Vagina (tissue), 2 donors: ENCODE measurements around the gene XAGE3. TPM values are rescaled to one million over a fixed set of nuclear protein-coding genes. Genes with fewer than 3 reads are reported as not detected.
"Not testable (repeated sequence)": the region's sequence is repeated elsewhere in the genome, so short reads cannot be mapped to it uniquely, and the experiment has no call there.

Source experiments
- DNase-seq, 2 donors: peaks; one replicate each; pipeline ENCODE4 v3.0.0-alpha.2; 2017; ENCODE audit errors: extremely low spot score in 2 of 2
- H3K27ac ChIP-seq: fragments of 200-600 bp; sonication (generic); one replicate; pipeline ENCODE4 v1.5.1; 2019
- H3K27me3 ChIP-seq: fragments of 200-600 bp; sonication (generic); one replicate; pipeline ENCODE4 v1.5.1; 2019
- H3K36me3 ChIP-seq, 2 donors: fragments of 200-600 bp; sonication (generic); one replicate each; pipeline ENCODE4 v1.5.1; 2017 to 2019
- H3K4me1 ChIP-seq: fragments of 200-600 bp; sonication (generic); one replicate; pipeline ENCODE4 v1.5.1; 2019
- H3K4me3 ChIP-seq, 2 donors: fragments of 200-600 bp; sonication (generic); 1 replicate in 1 of 2; 2 replicates in 1 of 2; pipeline ENCODE4 v1.5.1; 2016 to 2019
- H3K9me3 ChIP-seq: fragments of 200-600 bp; sonication (generic); one replicate; pipeline ENCODE4 v1.5.1; 2019
- CTCF ChIP-seq, 3 experiments: fragments of 450-650 bp in 2 of 3; fragments of 200-600 bp in 1 of 3; sonication (generic) in 1 of 3; IDR thresholded peaks; one replicate each; pipeline ENCODE4 v1.5.1; 2017 to 2019; ENCODE audit warnings: antibody characterized with exemption in 3 of 3, mild to moderate bottlenecking in 2 of 3, moderate library complexity in 2 of 3
- POLR2A ChIP-seq, 2 donors: fragments of 450-650 bp; IDR thresholded peaks; one replicate each; pipeline ENCODE4 v1.6.1; 2017; ENCODE audit warnings: antibody characterized with exemption in 2 of 2, mild to moderate bottlenecking in 2 of 2, moderate library complexity in 2 of 2
- POLR2AphosphoS5 ChIP-seq, 2 donors: sonication (generic); formaldehyde crosslinking; IDR thresholded peaks; one replicate each; pipeline ENCODE4 v1.9.0; 2017; ENCODE audit warnings: antibody characterized with exemption in 2 of 2, mild to moderate bottlenecking in 2 of 2, low read depth in 1 of 2; ENCODE audit not compliant: insufficient read depth in 1 of 2
- intact Hi-C: fragments of 100-400 bp; cut with DNase I; formaldehyde crosslinking; loops from one replicate; pipeline ENCODE4 v1.15.1; 2023
- total RNA-seq: library from RNA; depleted of rRNA; stranded (reverse); fragments of >200 nt; gene quantifications from one replicate; pipeline ENCODE4 v1.2.3, GENCODE V29; 2016

XAGE3 gene
- total RNA-seq, 1 donor from 2014 or later = not detected

DNA sequence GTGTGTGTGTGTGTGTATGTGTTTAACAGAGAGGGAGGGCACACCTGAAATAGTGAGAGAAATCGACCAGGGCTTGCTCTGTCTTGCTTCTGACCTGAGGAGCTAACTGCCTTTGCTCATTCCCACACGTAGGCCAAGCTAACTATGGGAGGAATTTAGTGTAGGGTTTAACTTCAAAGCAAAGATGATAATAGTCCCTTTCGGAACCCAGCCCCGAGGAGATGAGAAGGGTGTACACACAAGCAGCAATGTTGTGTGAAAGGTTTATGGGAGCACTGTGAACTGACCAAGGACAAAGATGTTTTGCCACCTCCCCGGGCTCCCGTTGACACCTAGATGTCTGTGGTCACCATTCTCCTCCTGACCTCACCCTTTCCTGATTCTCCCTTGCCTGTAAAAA lies 8.5 kb upstream of the XAGE3 start:
- H3K27me3 ChIP-seq, H3K9me3 ChIP-seq, H3K4me1 ChIP-seq, H3K27ac ChIP-seq, H3K4me3 ChIP-seq, DNase-seq, H3K36me3 ChIP-seq, intact Hi-C loops: not testable (repeated sequence)

DNA sequence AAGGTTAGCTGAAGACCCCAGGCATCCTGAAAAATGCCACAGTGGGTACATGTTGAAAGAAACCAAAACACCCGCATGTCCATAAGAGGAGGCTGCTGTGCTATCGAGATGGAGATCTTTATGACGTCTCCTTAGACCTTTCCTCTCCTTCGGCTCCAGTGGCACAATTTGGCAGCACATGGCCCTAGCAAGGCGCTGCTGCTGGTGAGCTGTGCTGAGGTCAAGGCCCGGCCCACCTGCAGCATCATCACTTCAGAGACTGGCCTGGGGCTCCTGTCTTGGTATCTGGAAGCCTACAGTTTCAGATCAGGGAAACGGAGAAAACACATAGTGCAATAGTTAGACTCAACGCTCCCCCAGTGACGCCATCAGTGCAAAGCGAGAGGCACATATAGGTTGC lies 7.6 kb upstream of the XAGE3 start:
- H3K4me1 ChIP-seq, H3K27me3 ChIP-seq, intact Hi-C loops, H3K4me3 ChIP-seq, H3K36me3 ChIP-seq, DNase-seq, H3K27ac ChIP-seq, H3K9me3 ChIP-seq: not testable (repeated sequence)

DNA sequence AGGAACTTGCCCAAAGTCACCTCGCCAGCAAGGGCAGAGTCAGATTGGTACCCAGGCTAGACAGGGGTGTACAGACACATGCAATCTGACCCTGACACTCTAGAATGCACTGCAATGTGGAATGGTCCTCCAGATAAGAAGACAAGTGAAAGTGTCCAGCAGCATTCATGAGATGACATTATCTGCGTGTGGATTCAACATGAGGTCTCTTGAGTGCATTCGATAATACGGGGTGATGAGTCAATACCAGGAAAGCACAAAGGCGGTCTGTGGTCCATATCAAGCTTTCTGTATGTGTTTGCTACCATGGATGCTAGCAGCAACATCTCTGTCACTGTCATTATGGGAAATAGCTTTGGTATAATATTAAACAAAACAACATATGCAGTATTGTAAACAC lies 6.8 kb upstream of the XAGE3 start:
- intact Hi-C loops = no loop called here
- H3K27me3 ChIP-seq = no peaks in the 10 kb centered on the region
- TF ChIP-seq CTCF (IDR thresholded peaks at IDR 0.05) (no peak), POLR2A (IDR thresholded peaks at IDR 0.05) (no peak), POLR2AphosphoS5 (IDR thresholded peaks at IDR 0.05; ENCODE audit: insufficient read depth in 1 of 2, low read depth in 1 of 2) (no peak)

GRCh38 chrX:52873825-52874224 lies 5.9 kb upstream of the XAGE3 start:
- H3K27me3 ChIP-seq, H3K36me3 ChIP-seq, H3K4me3 ChIP-seq, H3K4me1 ChIP-seq, H3K27ac ChIP-seq, H3K9me3 ChIP-seq, intact Hi-C loops, DNase-seq: not testable (repeated sequence)

More for the DNA sequence above, 6.8 kb upstream of the XAGE3 start:
- DNase-seq = no peak
- no peaks in the 10 kb centered on the region for H3K9me3 ChIP-seq
- no peak overlapping the region for H3K27ac ChIP-seq
- H3K4me1 ChIP-seq = no peaks in the 10 kb centered on the region
- H3K4me3 ChIP-seq = no peak overlapping the region
- H3K36me3 ChIP-seq = no peaks in the 10 kb centered on the region

- Histone ChIP-seq H3K4me3 (no peak overlapping the region), H3K27me3 (no peaks in the 10 kb centered on the region), H3K36me3 (no peaks in the 10 kb centered on the region), H3K27ac (no peak overlapping the region), H3K9me3 (no peaks in the 10 kb centered on the region), H3K4me1 (no peaks in the 10 kb centered on the region)
- no peak for DNase-seq
- intact Hi-C loops = no loop called here
- TF ChIP-seq POLR2AphosphoS5 (IDR thresholded peaks at IDR 0.05; ENCODE audit: insufficient read depth in 1 of 2, low read depth in 1 of 2) (no peak), CTCF (IDR thresholded peaks at IDR 0.05) (no peak), POLR2A (IDR thresholded peaks at IDR 0.05) (no peak)
These were observed 2.2 kb upstream of the XAGE3 start for GRCh38 chrX:52870046-52870445.

DNA sequence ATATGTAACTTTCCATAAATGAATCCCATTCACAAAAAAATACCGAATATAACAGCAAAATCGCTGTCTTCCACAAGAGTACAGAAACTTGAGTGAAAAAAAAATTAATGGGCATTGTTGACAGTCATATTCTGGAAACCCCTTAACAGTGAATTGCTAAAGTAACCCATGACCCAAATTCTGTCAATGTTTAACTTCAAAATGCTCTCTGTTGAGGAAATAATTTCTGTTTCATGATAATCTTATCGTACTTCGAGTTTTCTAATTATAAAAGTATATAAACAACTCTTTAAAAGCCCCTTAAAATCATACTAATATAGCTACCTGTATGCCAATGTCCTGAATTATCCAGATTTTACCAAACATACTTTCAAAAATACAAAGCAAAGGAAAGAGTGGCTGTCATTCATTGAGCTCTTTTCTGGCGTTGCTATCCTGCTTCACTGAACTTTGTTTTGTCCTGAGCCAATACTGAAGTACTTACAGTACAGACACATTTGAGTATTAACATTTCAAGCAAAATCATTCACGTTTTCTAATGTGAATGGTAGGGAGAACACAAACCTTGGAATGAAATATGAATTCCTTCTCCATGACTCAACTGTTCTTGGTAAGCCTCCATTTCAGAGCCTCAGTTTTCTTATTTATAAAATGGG lies 2.4 kb downstream of the XAGE3 start:
- no peak for TF ChIP-seq CTCF (IDR thresholded peaks at IDR 0.05)
- TF ChIP-seq POLR2A (IDR thresholded peaks at IDR 0.05) = no peak
- TF ChIP-seq POLR2AphosphoS5 (IDR thresholded peaks at IDR 0.05; ENCODE audit: insufficient read depth in 1 of 2, low read depth in 1 of 2) = no peak
- H3K36me3 ChIP-seq = no peaks in the 10 kb centered on the region
- H3K27me3 ChIP-seq = no peaks in the 10 kb centered on the region
- intact Hi-C loops = no loop called here
- DNase-seq = no peak
- H3K27ac ChIP-seq = no peak overlapping the region
- no peak overlapping the region for H3K4me3 ChIP-seq
- H3K4me1 ChIP-seq = no peaks in the 10 kb centered on the region
- no peaks in the 10 kb centered on the region for H3K9me3 ChIP-seq

GRCh38 chrX:52856991-52857525 lies 10.8 kb downstream of the XAGE3 start:
- H3K9me3 ChIP-seq, intact Hi-C loops, H3K27ac ChIP-seq, DNase-seq, H3K4me1 ChIP-seq, H3K27me3 ChIP-seq, H3K4me3 ChIP-seq, H3K36me3 ChIP-seq: not testable (repeated sequence)
